GM18517 (cell line): ENCODE measurements around the gene SLC35F3.

Experiments
- ATAC-seq: cut with Tn5 transposase; IDR thresholded peaks from one replicate; pipeline ENCODE4 v1.9.1; 2021; ENCODE audit warnings: mild to moderate bottlenecking, moderate library complexity; ENCODE audit not compliant: unreplicated experiment

The SLC35F3 gene

DNA sequence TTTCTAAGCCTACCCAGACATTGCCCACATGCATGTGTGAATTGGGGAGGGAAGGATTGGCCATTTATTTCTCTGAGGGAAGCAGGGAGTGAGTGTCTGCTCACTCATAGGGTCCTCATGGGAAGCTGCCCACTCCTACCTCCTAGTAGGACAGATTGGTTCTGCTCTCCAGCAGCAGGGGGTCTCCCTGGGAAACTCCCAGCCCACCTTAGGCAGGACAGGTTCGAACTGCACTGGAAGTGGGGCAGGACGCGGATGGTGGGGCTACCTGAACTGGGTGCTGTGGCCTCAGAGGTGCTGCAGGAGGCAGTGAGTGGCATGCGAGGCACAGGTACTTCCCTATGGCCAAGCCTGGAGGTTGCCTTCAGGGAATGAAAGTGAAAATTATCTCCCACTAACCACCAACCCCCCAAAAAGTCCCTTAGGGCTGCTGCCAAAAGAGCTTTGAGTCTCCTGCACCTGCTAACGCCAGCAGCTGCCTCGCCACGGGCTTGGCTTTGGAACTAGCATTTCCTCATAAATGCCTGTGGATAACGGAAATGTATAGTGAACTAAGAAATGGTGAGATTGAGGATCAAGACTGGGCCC lies 311.7 kb downstream of the SLC35F3 start:
- ATAC-seq: no peak

DNA sequence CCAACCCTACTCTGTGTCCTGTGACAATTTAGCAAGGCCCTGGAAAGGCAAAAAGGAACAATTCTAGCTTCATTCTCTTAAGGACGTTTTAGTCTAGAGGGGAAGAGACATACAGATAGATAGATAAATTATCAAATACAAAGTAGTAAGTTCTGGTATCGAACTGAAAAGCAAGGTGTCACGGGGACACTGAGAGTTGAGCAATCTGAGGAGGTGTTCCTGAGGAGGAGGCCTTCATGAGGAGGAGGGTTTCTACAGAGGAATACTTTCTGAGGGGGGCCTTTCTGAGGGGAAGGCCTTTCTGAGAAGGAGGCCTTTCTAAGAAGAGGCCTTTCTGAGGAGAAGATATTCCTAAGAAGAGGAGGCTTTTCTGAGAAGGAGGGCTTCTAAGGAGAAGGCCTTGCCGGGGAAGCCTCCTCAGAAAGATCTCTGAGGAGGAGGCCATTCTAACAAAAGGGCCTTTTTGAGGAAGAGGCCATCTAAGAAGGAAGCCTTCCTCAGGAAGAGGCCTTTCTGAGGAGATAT lies 312.9 kb downstream of the SLC35F3 start:
- ATAC-seq: no peak

DNA sequence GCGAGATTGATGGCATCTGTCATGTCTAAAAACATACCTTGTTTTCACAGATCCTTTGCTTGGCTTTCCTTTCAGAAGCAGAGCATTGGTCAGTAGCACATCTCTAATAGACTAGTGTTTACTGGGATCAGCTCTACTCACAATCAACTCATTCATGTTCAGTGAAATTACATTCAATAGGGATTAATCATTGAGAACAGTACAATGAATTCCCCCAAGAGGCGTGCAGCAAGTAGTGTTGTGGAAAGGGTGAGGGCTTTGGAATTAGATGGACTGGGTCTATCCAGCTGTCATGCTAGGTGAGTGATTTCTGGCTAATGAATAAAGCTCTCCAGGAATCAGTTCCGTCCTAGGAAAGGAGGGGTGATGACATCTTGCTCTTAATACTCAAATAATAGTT lies 313.6 kb downstream of the SLC35F3 start:
- no peak for ATAC-seq

DNA sequence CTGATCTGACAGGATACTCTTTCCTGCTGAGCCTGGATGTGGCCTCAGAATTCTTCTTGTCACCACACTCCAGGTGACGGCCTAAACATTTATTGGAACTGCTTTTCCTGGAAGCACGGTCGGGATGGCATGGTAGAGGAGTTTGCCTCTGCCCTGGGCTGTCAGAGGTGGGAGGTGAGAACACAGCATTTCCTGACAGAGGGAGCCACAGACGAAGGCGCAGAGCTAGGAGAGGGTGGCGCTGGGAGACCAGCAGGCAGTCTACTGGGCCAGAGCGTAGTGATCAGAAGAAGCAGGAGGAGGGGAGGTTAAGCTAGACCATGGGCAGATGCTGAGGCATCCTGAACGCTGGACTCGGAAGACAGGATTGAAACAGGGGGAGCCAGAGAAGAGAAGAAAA lies 315.2 kb downstream of the SLC35F3 start:
- no peak for ATAC-seq

DNA sequence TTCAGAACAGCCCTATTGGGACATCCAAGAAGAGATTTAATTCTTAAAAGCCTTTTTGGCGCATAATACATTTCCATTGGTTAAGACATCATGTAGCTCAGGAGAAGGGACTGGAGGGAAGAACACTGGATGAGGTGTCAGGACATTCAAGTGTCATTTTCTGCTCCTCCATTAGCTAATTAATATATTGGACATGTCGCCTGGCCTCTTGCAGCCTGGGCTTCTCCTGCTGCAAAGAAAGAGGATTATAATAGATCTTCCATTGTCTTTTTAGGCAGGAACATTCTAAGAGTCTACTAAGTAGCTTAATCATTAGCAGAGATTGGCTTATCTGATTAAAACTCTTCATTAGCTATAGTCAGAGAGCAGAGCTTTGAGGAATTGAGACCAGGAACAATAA lies 317.1 kb downstream of the SLC35F3 start:
- ATAC-seq: no peak

DNA sequence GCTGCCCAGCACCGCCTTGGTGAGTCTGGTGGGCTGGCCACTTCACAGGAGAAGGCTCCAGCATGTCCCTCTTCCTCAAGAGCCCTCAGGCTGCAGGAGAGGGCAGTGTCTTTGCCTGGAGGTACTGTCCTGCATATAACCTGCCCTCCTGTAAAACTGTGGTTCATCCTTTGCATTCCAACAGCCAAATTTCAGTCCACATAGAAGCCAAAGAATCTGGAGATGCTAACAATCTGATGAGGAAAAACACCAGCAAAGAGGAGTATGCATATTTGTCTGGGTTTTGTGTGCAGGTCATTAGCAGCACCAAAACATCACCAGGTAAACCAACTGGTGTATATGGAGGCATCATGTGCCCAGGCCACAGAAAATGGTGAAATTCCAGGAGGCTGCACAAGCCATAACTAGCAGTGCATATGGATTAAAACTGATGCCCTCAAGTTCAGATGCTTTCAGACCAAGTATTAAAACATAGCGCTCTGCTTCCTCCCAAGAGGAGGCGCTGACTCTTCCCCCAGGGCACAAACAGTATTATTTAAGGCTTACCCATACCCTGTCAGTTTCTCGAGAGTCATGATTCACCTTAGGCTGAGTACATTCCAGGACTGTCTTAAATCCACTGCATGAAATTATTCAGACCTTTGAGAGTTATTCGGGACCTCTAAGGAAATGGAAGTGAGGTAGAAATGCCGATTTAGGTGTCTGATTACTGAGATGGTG lies 318.2 kb downstream of the SLC35F3 start:
- no peak for ATAC-seq

DNA sequence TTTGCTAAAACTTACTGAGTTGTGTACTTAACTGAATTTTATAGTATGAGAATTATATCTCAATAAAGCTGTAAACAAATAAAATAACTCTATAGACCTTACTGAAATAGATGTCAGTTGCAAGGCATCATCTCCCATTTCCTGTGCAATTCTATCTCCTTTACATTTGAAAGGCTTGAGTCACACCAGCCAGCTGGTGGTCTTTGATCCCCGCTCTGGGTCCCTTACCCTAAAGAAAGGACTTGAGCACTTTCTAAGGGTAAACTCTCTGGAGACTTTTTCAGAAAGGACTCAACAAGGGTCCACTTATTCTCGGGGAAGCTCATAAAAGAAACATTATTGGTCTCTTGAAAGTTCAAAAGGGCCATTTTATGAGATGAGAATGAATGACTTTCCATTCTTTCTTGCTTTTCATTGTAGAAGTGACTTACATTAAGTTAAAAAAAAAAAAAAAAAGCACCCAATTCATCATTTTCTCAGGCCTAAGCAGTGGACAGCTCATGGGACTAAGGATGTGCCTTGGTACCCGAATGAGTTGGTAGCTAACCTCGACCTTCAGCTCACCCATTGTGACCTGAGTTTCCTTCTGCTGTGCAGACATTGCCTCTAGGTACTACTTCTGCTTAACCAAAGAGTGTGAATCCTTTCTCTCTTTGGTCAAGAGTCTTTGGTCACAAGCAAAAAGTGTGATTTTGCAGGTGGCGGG lies 321.8 kb downstream of the SLC35F3 start:
- ATAC-seq: no peak

DNA sequence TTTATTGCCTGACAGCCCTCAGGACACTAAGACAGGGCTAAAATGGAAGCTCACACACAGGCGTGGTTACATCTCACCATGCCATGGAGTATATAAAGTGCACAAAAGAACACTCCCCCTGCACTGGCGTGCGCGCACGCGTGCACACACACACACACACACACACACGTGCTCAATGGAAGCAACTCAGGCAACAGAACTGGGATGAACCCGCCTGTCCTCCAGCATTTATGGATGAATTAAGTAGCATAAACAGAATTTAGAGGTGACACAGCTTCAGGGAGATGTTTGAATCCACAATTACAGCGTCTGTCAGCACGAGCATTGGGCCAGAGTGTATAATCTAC lies 322.3 kb downstream of the SLC35F3 start:
- no peak for ATAC-seq

DNA sequence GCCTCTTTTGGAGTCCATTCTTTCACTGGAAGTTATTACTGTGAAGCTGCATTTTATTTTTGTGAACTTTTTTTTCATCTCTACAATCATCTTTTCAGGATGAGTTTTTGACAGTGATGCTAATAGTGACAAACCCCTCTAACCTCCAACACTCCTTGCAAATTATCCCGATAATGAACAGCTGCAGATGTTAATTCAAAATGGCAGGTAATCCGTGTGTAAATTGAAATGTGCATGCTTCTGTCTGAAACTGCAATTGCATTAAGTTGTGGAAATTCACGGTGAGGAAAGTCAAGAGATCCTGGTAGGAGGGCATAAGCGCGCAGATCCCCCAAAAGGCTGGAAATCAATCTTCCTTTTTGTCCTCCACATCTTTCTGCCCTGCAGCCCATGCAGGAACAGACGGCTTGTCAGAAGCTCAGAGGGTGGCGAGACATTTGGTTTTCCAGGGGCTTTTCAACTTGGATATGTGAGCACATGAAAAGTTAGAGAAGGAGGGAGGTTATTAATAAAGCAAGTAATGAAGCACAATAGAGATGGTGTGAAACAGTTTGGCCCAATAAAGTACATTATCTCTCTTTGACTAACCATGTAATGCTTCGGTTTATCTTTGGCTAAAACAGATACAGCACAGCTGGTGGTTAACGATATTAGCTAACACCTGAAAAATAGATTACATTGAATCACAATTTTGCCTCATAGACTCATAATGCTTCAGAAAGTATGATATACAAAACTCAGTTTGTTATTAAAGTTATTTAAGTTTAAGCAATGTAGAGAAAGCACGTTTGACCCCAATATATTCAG lies 325.3 kb downstream of the SLC35F3 start:
- ATAC-seq: no peak

DNA sequence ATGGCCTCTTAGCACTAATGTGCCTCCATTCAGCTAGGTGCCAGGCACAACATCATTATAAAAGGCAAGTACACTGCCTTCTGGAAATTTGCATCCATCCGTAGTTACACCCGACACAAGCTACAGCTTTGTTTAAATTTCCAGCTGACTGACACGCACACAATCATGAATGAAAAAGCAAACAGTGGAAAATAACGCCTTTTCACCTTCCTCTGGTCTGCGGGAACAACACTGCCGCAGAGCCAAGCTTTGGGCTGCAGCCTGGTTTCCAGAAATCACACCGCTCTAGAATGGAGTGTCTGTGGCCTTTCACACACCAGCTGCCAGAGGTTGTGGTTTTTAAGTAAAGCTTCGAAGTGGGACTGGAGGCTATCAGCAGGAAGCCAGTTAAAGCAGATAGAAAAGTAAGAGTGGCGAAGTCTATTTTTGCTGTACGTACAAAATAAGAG lies 326.0 kb downstream of the SLC35F3 start:
- ATAC-seq: peak; percentile 55

DNA sequence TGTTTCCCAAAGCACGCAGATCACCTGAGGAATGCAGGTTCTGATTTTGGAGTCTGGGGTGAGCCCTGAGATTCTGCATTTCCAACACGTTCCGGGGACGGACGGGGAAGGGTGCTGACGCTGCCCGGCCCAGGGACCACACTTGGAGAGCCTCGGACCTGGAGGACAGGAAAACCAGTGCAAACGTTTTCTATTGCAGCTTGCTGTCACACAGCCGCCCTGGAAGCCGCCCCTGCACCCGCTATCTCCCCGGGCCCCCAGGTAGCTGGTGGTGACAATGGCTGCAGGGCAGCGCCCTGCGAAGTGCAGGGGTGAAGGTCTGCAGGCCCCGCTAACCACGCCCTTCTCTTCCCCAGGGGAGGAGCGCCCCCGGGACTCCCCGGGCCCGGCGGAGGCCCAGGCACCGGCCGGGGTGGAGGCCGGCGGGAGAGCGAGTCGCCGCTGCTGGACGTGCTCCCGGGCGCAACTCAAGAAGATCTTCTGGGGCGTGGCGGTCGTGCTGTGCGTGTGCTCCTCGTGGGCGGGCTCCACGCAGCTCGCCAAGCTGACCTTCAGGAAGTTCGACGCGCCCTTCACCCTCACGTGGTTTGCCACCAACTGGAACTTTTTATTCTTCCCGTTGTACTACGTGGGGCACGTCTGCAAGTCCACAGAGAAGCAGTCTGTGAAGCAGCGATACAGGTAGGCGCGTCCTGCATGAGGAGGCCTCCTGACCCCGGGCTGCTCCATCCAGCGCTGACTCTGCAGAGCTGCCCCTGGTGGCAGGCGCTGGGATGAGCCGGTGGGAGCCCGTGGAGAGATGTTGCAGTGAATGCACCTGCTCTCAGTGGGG lies 326.8 kb downstream of the SLC35F3 start:
- ATAC-seq: peak; percentile 66

DNA sequence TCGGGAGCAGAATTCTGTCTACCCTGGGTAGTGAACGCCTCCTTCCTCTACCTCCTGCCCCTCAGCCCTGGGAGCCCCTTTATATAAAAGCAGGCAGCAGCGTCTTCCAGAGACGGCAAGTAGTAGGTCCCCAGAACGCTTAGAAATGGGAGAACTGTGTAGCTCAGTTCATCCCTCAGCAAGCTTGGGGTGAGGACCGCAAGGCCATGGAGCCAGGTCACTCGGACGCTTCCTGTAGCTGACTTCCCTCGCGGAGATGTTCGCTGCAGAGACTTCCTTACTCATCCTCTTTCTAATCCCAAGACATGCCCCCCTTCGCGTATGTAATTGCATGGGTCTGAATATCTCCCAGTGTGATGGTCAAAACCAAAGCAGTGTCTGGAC lies 327.4 kb downstream of the SLC35F3 start:
- no peak for ATAC-seq

DNA sequence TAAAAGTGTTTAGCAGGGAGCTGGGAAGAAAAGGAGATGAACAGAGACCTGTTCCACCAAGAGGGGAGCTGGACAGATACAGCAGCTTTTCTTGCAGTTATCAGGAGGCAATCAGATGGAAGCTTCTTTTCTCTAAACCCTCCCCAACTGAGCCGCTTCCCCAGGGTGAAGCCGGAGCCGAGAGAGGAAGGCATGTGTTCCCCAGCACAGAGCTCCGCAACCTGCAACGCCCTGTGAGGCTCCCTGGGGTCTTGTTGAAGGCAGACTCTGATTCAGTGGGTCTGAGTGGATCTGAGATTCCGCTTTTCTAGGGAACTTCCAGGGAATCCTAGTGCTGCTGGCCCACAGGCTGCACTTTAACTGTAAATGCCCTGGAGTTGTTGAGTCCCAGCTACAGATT lies 329.7 kb downstream of the SLC35F3 start:
- no peak for ATAC-seq

DNA sequence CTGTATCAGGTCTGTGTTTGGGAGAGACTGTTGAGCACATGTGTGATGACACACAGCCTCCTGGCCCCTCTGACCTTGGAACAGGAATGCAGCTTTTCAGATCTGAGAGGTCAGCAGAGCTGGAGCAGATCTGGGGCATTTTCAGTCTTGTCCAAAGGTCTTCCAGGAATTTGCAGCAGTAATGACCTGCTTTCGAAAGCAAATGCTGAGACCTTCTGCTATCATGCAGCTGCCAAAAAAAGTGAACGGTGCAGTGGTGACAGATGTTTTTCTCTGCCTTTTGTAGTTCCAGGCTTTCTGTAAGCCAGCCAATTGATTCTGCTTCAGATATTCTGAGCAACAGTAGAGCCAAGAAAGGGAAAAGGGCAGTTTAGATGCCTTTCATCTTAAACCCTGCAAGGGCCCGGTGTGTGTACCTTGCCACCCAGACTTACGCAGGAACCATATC lies 331.0 kb downstream of the SLC35F3 start:
- ATAC-seq: no peak

DNA sequence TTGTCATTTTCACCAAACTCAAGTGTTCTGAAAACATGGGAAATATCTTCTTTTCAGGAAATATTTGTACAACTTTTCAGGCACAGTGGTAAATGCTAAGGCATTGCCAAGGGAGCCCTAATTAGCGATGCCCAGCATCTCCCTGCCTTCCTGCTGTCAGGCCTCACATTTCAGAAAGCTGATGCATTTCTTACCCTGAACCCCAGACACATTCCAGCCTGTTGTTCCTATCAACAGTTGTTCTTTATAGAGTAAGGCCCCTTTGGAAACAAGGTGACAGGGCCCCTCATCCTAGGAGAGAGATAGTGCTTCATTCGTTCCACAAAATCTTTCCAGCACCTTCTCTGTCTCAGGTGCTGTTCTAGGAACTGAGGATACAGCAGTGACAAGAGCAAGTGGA lies 332.9 kb downstream of the SLC35F3 start:
- no peak for ATAC-seq

DNA sequence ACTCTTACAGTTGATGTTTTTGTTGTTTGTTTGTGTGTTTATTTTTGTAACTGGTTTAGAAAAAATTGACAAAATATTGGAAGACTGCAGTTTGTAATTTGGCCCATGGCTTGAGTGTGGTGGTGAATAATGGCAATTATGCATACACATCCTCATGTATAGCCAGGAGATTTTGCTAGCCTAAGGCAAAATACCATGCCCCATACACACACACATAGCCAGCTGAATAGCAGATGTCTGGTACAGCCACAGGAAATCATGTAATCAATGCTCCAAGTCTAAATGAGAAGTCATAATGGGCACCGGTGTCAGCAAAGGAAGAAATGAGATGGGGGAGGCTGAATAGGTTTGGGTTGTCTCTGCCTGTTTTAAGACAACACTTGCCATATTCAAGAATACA lies 333.6 kb downstream of the SLC35F3 start:
- no peak for ATAC-seq

DNA sequence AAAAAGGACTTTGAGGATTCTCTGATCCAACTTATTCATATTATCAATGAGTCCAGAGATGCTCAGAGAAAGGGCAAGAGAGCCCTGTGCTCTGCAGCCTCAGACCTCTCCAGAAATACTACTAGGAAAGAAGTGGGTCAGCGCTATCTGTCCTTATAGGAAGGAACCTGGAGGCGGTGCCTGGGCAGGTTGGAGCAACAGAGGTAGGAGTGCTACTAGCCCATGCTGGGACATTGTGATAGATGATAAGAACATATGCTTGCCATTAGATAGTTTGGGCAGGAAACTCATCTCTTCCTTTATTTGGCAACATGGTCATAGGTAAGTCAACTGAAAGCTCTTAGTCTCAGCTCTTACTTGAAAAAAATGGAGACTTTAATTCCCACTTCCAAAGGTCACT lies 335.0 kb downstream of the SLC35F3 start:
- ATAC-seq: no peak

DNA sequence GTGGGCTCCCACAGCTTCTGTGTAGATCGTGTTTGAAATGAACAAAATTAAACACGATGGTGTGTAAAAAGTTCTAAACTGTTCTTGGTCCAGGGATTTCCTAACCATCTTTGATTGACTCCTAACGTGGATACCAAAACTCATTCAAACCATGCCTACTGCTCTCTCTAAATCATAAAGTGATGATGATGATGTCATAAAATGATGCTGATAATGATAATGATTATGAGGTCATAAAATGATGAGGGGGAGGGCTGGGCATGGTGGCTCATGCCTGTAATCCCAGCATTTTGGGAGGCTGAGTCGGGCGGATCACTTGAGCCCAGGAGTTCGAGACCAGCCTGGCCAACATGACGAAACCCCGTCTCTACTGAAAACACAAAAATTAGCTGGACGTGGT lies 335.5 kb downstream of the SLC35F3 start:
- no peak for ATAC-seq

DNA sequence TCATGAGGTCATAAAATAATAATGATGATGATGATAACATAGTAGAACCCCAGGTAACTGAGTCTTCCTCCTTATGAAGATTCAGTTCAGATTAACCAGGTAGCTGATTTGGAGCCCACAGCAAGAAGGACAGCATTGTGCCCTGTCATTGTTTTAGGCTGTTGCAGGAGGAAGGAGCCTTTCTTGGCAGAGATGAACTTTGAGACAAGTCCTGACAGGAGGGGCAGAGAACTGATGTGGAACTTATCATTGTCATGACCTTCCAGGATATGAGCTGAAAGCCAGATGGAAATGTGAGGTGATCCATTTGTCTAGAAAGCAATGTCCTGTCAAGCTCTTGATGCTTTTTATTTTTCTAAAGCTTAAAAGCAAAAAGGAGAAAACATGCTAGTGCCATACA lies 336.2 kb downstream of the SLC35F3 start:
- no peak for ATAC-seq

DNA sequence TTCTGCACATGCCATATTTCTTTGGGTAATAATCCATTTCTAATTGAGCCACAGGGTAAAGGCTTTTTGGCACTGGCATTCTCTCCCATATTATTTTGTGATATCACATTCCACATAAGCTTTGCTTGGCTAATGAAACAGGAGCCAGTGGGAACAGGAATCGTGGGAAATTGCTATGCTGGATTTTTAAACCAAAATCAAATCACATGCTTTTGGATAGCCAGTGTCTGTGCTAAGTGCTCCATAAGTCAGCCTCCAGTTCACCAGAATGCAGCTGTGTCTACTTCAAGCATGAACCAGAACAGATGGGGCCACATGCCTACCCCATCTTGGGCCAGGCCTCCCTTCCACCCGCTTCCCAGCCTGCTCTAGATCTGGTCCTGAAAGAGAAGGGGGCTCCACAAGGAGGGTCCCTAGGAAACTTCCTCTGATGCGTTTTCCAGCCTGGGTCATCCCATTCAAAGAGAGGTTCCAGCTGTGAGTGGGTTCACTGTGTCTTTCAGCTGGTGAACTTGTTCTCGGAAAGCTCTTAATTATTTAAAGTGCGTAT lies 337.5 kb downstream of the SLC35F3 start:
- no peak for ATAC-seq
